Heart left ventricle (tissue), 16 donors: ENCODE results near the gene PPP3R2. TPM values are rescaled to one million over a fixed set of nuclear protein-coding genes. Genes with fewer than 3 reads are reported as not detected.

ENCODE experiments used
- ATAC-seq, 4 donors: fragments of 200-7000 bp; cut with Tn5 transposase; one replicate each; pipeline ENCODE4 v1.9.1; 2020 to 2022; ENCODE audit warnings: moderate library complexity in 4 of 4, mild to moderate bottlenecking in 3 of 4, moderate number of reproducible peaks in 1 of 4
- DNase-seq, 5 donors: peaks; one replicate each; pipeline ENCODE4 v3.0.0-alpha.2; 2020
- H3K27ac ChIP-seq, 12 donors: fragments of 200-600 bp; sonication (generic) in 4 of 12; one replicate each; pipeline versions ENCODE4 v1.5.0 to v1.8.0; 2016 to 2022; ENCODE audit warnings: mild to moderate bottlenecking in 2 of 12
- H3K27me3 ChIP-seq, 9 donors: fragments of 200-600 bp; sonication (generic) in 2 of 9; one replicate each; pipeline versions ENCODE4 v1.5.1 to v1.8.0; 2016 to 2022; ENCODE audit warnings: mild to moderate bottlenecking in 3 of 9
- H3K36me3 ChIP-seq, 9 donors: fragments of 200-600 bp; sonication (generic) in 2 of 9; one replicate each; pipeline versions ENCODE4 v1.5.0 to v1.8.0; 2018 to 2022; ENCODE audit warnings: mild to moderate bottlenecking in 2 of 9
- H3K4me1 ChIP-seq, 12 donors: fragments of 200-600 bp; sonication (generic) in 4 of 12; one replicate each; pipeline versions ENCODE4 v1.5.0 to v1.8.0; 2016 to 2022; ENCODE audit warnings: mild to moderate bottlenecking in 3 of 12
- H3K4me3 ChIP-seq, 12 donors: fragments of 200-600 bp; sonication (generic) in 4 of 12; one replicate each; pipeline versions ENCODE4 v1.5.0 to v1.8.0; 2017 to 2022; ENCODE audit warnings: mild to moderate bottlenecking in 9 of 12, moderate library complexity in 4 of 12
- H3K9me3 ChIP-seq, 12 donors: fragments of 200-600 bp; sonication (generic) in 4 of 12; one replicate each; pipeline versions ENCODE4 v1.5.0 to v1.8.0; 2016 to 2022; ENCODE audit warnings: mild to moderate bottlenecking in 1 of 12
- CTCF ChIP-seq, 12 donors: fragments of 200-600 bp; sonication (generic) in 4 of 12; IDR thresholded peaks; one replicate each; pipeline versions ENCODE4 v1.5.0 to v1.8.0; 2018 to 2022; ENCODE audit warnings: antibody characterized with exemption in 12 of 12, mild to moderate bottlenecking in 5 of 12
- POLR2A ChIP-seq, 2 donors: fragments of 450-650 bp; IDR thresholded peaks; one replicate each; pipeline ENCODE4 v1.6.1; 2017; ENCODE audit warnings: antibody characterized with exemption in 2 of 2, mild to moderate bottlenecking in 2 of 2, moderate library complexity in 2 of 2
- WGBS, 4 donors: extraction: QIAGEN DNeasy Blood & Tissue Kit in 2 of 4; methylation state at CpG; one replicate each; pipeline versions ENCODE4 v1.1.5 to v1.1.7; 2013 to 2018; 5-methylcytosine and 5-hydroxymethylcytosine counted together
- intact Hi-C, 10 donors: fragments of 100-400 bp; cut with DNase I; formaldehyde crosslinking; loops; one replicate each; pipeline versions ENCODE4 v1.11.1 to v1.14.2; 2022
- polyA plus RNA-seq, 2 donors: library from polyadenylated mRNA; stranded (reverse); fragments of 200-250 nt; gene quantifications; one replicate each; pipeline ENCODE4 v1.2.3, GENCODE V29; 2013
- total RNA-seq, 9 donors: library from RNA; depleted of rRNA in 2 of 9; stranded (reverse); fragments of >200 nt in 2 of 9; fragmentation: NEBNext Ultra II Directional in 3 of 9; extraction: Animal tissue kit (Norgen Biotek cat#: 25700) in 3 of 9; gene quantifications; one replicate each; pipeline versions ENCODE4 v1.1.0 to v1.2.4, GENCODE V29; 2016 to 2023
- donor health status: ischemic (EF 13 %, LVEDD 7.1; RV severe dilation, severe dysfunction).
- donor health status: healthy with polysubstance abuse.
- donor health status: DM: no; HTN: yes; CAD: no.
- donor health status: DM: no; HTN: no; CAD: no.
- donor health status: ischemic (EF 25% LVEDD 6.9; RV normal size, moderate dysfunction).
- donor health status: ischemic (EF 25% LVEDD 5.7; RV mildly dilated, moderate dysfunction).
- donor health status: healthy.
- donor health status: DM: yes; HTN: yes; CAD: no.
- donor health status: ischemic (EF 35%, LVEDD 5.7; RV mildly dilated, moderate dysfunction).
- donor health status: nonischemic (EF 11% LVEDD 7.7; RV severe dilation, severe dysfunction).
- donor health status: DM: yes; HTN: yes; CAD: no.
- donor health status: PGD.
- donor health status: ischemic (EF 29% LVEDD 5.4; RV normal size, mild dysfunction).
- donor health status: nonischemic (EF 23%, LVEDD 6.1; RV moderate dilation, normal function).

The PPP3R2 gene
- total and polyA plus RNA-seq, 11 donors = not detected

GRCh38 chr9:101635473-101635872 lies 40.7 kb upstream of the PPP3R2 start:
- ATAC-seq = no peak
- intact Hi-C loops = no loop called here
- no peaks in the 10 kb centered on the region for H3K9me3 ChIP-seq
- TF ChIP-seq CTCF (IDR thresholded peaks at IDR 0.05) (no peak), POLR2A (IDR thresholded peaks at IDR 0.05) (no peak)
- 72 to 90% (median 85%) methylated on average over 1 of the region's 1 CpG for WGBS, 4 donors
- H3K4me1 ChIP-seq = no peaks in the 10 kb centered on the region
- DNase-seq = no peak
- H3K27me3 ChIP-seq = no peaks in the 10 kb centered on the region
- no peak overlapping the region for H3K27ac ChIP-seq
- H3K4me3 ChIP-seq = no peak overlapping the region
- no peaks in the 10 kb centered on the region for H3K36me3 ChIP-seq

GRCh38 chr9:101634741-101635409 lies 40.1 kb upstream of the PPP3R2 start:
- H3K4me1 ChIP-seq = no peaks in the 10 kb centered on the region
- no peak overlapping the region for H3K4me3 ChIP-seq
- 73 to 81% (median 75%) methylated on average over 4 of the region's 4 CpGs for WGBS, 4 donors
- DNase-seq = no peak
- no peaks in the 10 kb centered on the region for H3K9me3 ChIP-seq
- no peak for TF ChIP-seq CTCF (IDR thresholded peaks at IDR 0.05)
- no peak for TF ChIP-seq POLR2A (IDR thresholded peaks at IDR 0.05)
- H3K27ac ChIP-seq = no peak overlapping the region
- ATAC-seq = no peak
- intact Hi-C loops = no loop called here
- H3K36me3 ChIP-seq = no peaks in the 10 kb centered on the region
- no peaks in the 10 kb centered on the region for H3K27me3 ChIP-seq

- Histone ChIP-seq H3K9me3 (no peaks in the 10 kb centered on the region), H3K27me3 (no peaks in the 10 kb centered on the region), H3K4me1 (no peaks in the 10 kb centered on the region), H3K36me3 (no peaks in the 10 kb centered on the region), H3K27ac (no peak overlapping the region), H3K4me3 (no peak overlapping the region)
- ATAC-seq (no peak), DNase-seq (no peak)
- TF ChIP-seq POLR2A (IDR thresholded peaks at IDR 0.05) (no peak), CTCF (IDR thresholded peaks at IDR 0.05) (no peak)
- WGBS, 4 donors = 86 to 92% (median 90%) methylated on average over 1 of the region's 1 CpG
- intact Hi-C loops = no loop called here
These were observed 37.8 kb upstream of the PPP3R2 start for GRCh38 chr9:101632611-101633010.

- no peak for DNase-seq
- Histone ChIP-seq H3K4me3 (no peak overlapping the region), H3K9me3 (no peaks in the 10 kb centered on the region), H3K4me1 (no peaks in the 10 kb centered on the region), H3K27me3 (no peaks in the 10 kb centered on the region), H3K36me3 (no peaks in the 10 kb centered on the region), H3K27ac (no peak overlapping the region)
- no peak for TF ChIP-seq CTCF (IDR thresholded peaks at IDR 0.05)
- no peak for TF ChIP-seq POLR2A (IDR thresholded peaks at IDR 0.05)
- intact Hi-C loops = no loop called here
- WGBS, 4 donors = 25 to 27% (median 26%) methylated on average over 2 of the region's 2 CpGs
- ATAC-seq = no peak
These were observed 37.1 kb upstream of the PPP3R2 start for GRCh38 chr9:101631892-101632291.
